GM12878 (cell line): ENCODE data around the gene TMEM59. TPM values are rescaled to one million over a fixed set of nuclear protein-coding genes. Genes with fewer than 3 reads are reported as not detected.
"Not testable (repeated sequence)": the region's sequence is repeated elsewhere in the genome, so short reads cannot be mapped to it uniquely, and the experiment has no call there.

Source experiments
- ATAC-seq: fragments of 200-7000 bp; cut with Tn5 transposase; 3 replicates; pipeline ENCODE4 v1.9.1; 2020; ENCODE audit warnings: mild to moderate bottlenecking, moderate library complexity
- BruUV-seq: library from RNA; stranded (reverse); fragments of 400-500 nt; replicated peaks from 2 replicates; lab custom pipeline; 2021; lab: Mats Ljungman, UMichigan
- CTCF ChIA-PET: fragments of 300-600 bp; sonication (Branson Sonifier 250); formaldehyde crosslinking; extraction: SDS; loops from one replicate; lab custom pipeline; 2021; ENCODE audit warnings: inconsistent platforms; lab: Yijun Ruan, JAX
- POLR2A ChIA-PET: fragments of 350-600 bp; formaldehyde crosslinking; extraction: SDS; loops from one replicate; lab custom pipeline; 2021; ENCODE audit warnings: inconsistent platforms; lab: Charles Lee
- RAD21 ChIA-PET: fragments of 300-600 bp; sonication (Branson Sonifier 250); formaldehyde crosslinking; loops from one replicate; lab custom pipeline; 2023; ENCODE audit warnings: antibody characterized with exemption; ENCODE audit not compliant: unreplicated experiment; lab: Charles Lee
- SMC1A ChIA-PET: fragments of 300-600 bp; sonication (Branson Sonifier 250); formaldehyde crosslinking; loops from one replicate; lab custom pipeline; 2023; ENCODE audit not compliant: unreplicated experiment, uncharacterized antibody; lab: Charles Lee
- DNase-seq: peaks from one replicate; pipeline ENCODE4 v3.0.0-alpha.2; 2011; ENCODE audit warnings: low read depth, low spot score
- FAIRE-seq: peaks from 3 replicates; lab custom pipeline; 2011; peaks lifted over from hg19 to GRCh38; lab: Jason Lieb, UNC
- H2AFZ ChIP-seq: 2 replicates; pipeline ENCODE4 v1.6.0; 2011; ENCODE audit warnings: low read depth, low read length, control low read depth; ENCODE audit not compliant: control insufficient read depth
- H3K27ac ChIP-seq: 2 replicates; pipeline ENCODE4 v1.5.1; 2011; ENCODE audit warnings: control low read depth; ENCODE audit not compliant: control insufficient read depth, insufficient read depth
- H3K27me3 ChIP-seq, 2 experiments: replicated peaks in 1 of 2; 2 replicates each; pipeline versions ENCODE4 v1.6.0 to v1.6.1; 2011; ENCODE audit warnings: low read length in 1 of 2; ENCODE audit not compliant: control insufficient read depth in 2 of 2, insufficient read depth in 2 of 2
- H3K36me3 ChIP-seq, 2 experiments: 2 replicates each; pipeline ENCODE4 v1.5.1; 2011; ENCODE audit warnings: low read length in 1 of 2; ENCODE audit not compliant: control insufficient read depth in 2 of 2, insufficient read depth in 2 of 2
- H3K4me1 ChIP-seq: 2 replicates; pipeline ENCODE4 v1.6.1; 2011; ENCODE audit warnings: mild to moderate bottlenecking, low read length, moderate library complexity, mixed read lengths; ENCODE audit not compliant: control insufficient read depth, insufficient read depth
- H3K4me2 ChIP-seq: 2 replicates; pipeline ENCODE4 v1.6.0; 2011; ENCODE audit warnings: control low read depth; ENCODE audit not compliant: control insufficient read depth, insufficient read depth
- H3K4me3 ChIP-seq: fragments of 200-600 bp; sonication (generic); 2 replicates; pipeline ENCODE4 v1.5.1; 2016
- H3K79me2 ChIP-seq: 2 replicates; pipeline ENCODE4 v1.6.0; 2011; ENCODE audit warnings: low read length; ENCODE audit not compliant: control insufficient read depth, insufficient read depth
- H3K9ac ChIP-seq: 2 replicates; pipeline ENCODE4 v1.8.0; 2011; ENCODE audit warnings: low read length, control low read depth, mixed read lengths; ENCODE audit not compliant: control insufficient read depth, insufficient read depth
- H3K9me3 ChIP-seq: replicated peaks from 3 replicates; pipeline ENCODE4 v1.5.1; 2011; ENCODE audit warnings: mild to moderate bottlenecking, low read length; ENCODE audit not compliant: control insufficient read depth, insufficient read depth
- H4K20me1 ChIP-seq: 2 replicates; pipeline ENCODE4 v1.6.0; 2011; ENCODE audit not compliant: control insufficient read depth, insufficient read depth
- CHD2 ChIP-seq: IDR thresholded peaks from 2 replicates; pipeline ENCODE4 v1.6.1; 2011; ENCODE audit warnings: low read depth, low read length, improper control_type of control experiment, borderline replicate concordance
- USF2 ChIP-seq: IDR thresholded peaks from 2 replicates; pipeline ENCODE4 v1.6.1; 2011; ENCODE audit warnings: low read depth, low read length, improper control_type of control experiment, borderline replicate concordance
- WGBS: methylation state at CpG from one replicate; pipeline ENCODE4 v1.1.6; 2016; ENCODE audit warnings: low lambda C conversion rate; ENCODE audit not compliant: insufficient replicate concordance, insufficient coverage; ENCODE audit errors: missing lambda C conversion rate; 5-methylcytosine and 5-hydroxymethylcytosine counted together
- in situ Hi-C: fragments of 300-500 bp; cut with MboI; formaldehyde crosslinking; loops from 9 replicates; pipeline ENCODE4 v1.14.3; 2018; ENCODE audit warnings: mixed read lengths
- intact Hi-C: fragments of 100-400 bp; cut with micrococcal nuclease; formaldehyde crosslinking; loops from one replicate; pipeline ENCODE4 v1.14.2; 2022; ENCODE audit not compliant: unreplicated experiment
- polyA plus RNA-seq, 11 experiments: library from polyadenylated mRNA; depleted of rRNA in 4 of 11; unstranded in 6 of 11; stranded (reverse) in 5 of 11; fragments of >200 nt; fragmentation: Nextera tagmentation in 4 of 11; fragmentation: Illumina TruSeq in 1 of 11; extraction: Ambion mirVana in 4 of 11; extraction: Trizol in 1 of 11; gene quantifications; 1 replicate in 1 of 11; 2 replicates in 10 of 11; pipeline versions ENCODE4 v1.2.1 to v1.2.3, GENCODE V29; 2011 to 2016; ENCODE audit warnings: inconsistent platforms in 2 of 11, missing spikeins in 2 of 11, low read depth in 1 of 11
- total RNA-seq, 4 experiments: library from RNA; depleted of rRNA in 3 of 4; stranded (reverse); fragments of >200 nt in 3 of 4; fragmentation: Illumina TruSeq in 1 of 4; extraction: Trizol in 1 of 4; gene quantifications; 2 replicates each; pipeline versions ENCODE4 v1.2.1 to v1.2.3, GENCODE V29; 2013 to 2021
- TF ChIP-seq, protein P1 (sequence below): fragments of 450-650 bp; IDR thresholded peaks from 2 replicates; pipeline ENCODE4 v1.6.1; 2017; ENCODE audit warnings: antibody characterized with exemption, mild to moderate bottlenecking, moderate library complexity

Gene TMEM59
- total and polyA plus RNA-seq, 10 of the 15 experiments (the other 5 are each of a cell fraction or from before 2014, with no cell fraction given) = 69.9 to 273 (median 111) TPM

GRCh38 chr1:54052431-54052933 lies 522 bp downstream of the TMEM59 start (continued):
- no peak for TF ChIP-seq USF2
- TF ChIP-seq CHD2 = no peak

DNA sequence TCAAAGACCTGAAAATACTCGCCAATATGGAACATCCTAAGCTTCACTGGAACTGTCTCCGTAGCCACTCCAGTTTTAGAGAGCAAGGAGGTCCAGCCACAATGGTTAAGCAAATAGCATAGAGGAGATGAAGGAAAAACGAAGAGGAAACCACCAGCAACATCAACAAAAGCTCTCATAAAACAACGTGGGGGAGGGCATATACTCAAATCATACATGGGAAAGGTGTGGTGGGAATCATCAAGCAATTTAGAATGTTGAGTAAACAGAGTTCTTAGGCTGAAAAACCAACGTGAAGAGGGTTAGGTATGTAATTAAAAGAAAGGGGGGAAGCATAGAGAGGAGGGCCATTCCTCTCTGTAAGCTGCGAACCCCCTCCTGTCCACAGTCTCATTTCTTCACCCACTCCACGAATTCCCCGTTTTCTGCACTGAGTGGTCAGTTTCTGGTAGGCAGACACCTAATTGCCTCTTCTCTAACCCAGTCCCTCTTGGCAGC lies 1.0 kb downstream of the TMEM59 start:
- ChIA-PET POLR2A (interaction anchor here (0.9 to 4.7 kb wide), 4 partner anchors 107 to 833 kb away, joined by 3 to 32 read pairs (median 8); partner anchors contain the start of genes IFT25, LRRC42 and NDC1), CTCF (interaction anchor here (0.8 to 5.4 kb wide), 9 partner anchors 10 to 107 kb away, joined by 3 to 27 read pairs (median 3); partner anchors contain the start of gene IFT25), RAD21 (interaction anchor here (0.9 to 2.0 kb wide), 4 partner anchors 8 to 106 kb away, joined by 3 to 10 read pairs (median 3); partner anchors contain the start of genes IFT25 and LRRC42), SMC1A (interaction anchor here (0.6 to 3.4 kb wide), 6 partner anchors 10 to 1005 kb away, joined by 3 to 8 read pairs (median 4); partner anchors contain the start of genes IFT25 and LRRC42)
- 0% methylated on average over 8 of the region's 8 CpGs for WGBS
- H2AFZ ChIP-seq = peak overlapping the region; percentile 94
- H3K27ac ChIP-seq = peak overlapping the region; percentile 88
- H3K9me3 ChIP-seq = no peaks in the 10 kb centered on the region
- FAIRE-seq (no peak), DNase-seq (no peak), ATAC-seq (no peak)
- BruUV-seq = no TSS peak
- H4K20me1 ChIP-seq = no peaks in the 10 kb centered on the region
- peak overlapping the region; percentile 93 for H3K9ac ChIP-seq
- H3K4me2 ChIP-seq = peak overlapping the region; percentile 43
- H3K27me3 ChIP-seq = no peaks in the 10 kb centered on the region
- in situ Hi-C loops = loop anchor here (25.0 kb wide), 1 partner anchor 190 kb away; no protein-coding TSS in a partner anchor
- peaks cover 15% of the 10 kb centered on the region for H3K4me1 ChIP-seq
- H3K36me3 ChIP-seq = no peaks in the 10 kb centered on the region; a peak in 1 of 4 replicates
- peak overlapping the region; percentile 92 for H3K4me3 ChIP-seq
- TF ChIP-seq, protein P1, sequence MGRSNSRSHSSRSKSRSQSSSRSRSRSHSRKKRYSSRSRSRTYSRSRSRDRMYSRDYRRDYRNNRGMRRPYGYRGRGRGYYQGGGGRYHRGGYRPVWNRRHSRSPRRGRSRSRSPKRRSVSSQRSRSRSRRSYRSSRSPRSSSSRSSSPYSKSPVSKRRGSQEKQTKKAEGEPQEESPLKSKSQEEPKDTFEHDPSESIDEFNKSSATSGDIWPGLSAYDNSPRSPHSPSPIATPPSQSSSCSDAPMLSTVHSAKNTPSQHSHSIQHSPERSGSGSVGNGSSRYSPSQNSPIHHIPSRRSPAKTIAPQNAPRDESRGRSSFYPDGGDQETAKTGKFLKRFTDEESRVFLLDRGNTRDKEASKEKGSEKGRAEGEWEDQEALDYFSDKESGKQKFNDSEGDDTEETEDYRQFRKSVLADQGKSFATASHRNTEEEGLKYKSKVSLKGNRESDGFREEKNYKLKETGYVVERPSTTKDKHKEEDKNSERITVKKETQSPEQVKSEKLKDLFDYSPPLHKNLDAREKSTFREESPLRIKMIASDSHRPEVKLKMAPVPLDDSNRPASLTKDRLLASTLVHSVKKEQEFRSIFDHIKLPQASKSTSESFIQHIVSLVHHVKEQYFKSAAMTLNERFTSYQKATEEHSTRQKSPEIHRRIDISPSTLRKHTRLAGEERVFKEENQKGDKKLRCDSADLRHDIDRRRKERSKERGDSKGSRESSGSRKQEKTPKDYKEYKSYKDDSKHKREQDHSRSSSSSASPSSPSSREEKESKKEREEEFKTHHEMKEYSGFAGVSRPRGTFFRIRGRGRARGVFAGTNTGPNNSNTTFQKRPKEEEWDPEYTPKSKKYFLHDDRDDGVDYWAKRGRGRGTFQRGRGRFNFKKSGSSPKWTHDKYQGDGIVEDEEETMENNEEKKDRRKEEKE = no peak
- peaks cover 71% of the 10 kb centered on the region for H3K79me2 ChIP-seq
- intact Hi-C loops = loop anchor here (2.0 to 10.0 kb wide), 6 partner anchors 105 to 750 kb away; partner anchors contain the start of genes LRRC42, NDC1, SSBP3 and TTC22

DNA sequence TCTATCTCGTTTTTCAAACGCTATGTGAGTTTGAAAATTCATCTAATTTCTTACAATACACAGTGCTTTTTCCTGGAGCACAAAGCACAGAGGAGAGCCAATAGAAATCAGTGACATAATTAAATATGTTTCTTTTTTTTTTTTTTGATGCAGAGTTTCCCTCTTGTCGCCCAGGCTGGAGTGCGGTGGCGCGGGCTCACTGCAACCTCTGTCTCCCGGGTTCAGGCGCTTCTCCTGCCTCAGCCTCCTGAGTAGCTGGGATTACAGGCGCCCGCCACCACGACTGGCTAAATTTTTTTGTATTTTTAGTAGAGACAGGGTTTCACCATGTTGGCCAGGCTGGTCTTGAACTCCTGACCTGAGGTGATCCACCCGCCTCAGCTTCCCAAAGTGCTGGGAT lies 2.6 kb downstream of the TMEM59 start:
- H3K9ac ChIP-seq, H3K4me3 ChIP-seq, H3K9me3 ChIP-seq, H3K27me3 ChIP-seq, H4K20me1 ChIP-seq, BruUV-seq, ATAC-seq, CTCF ChIA-PET, FAIRE-seq, H3K4me2 ChIP-seq, RAD21 ChIA-PET, H2AFZ ChIP-seq, H3K36me3 ChIP-seq, H3K27ac ChIP-seq, DNase-seq: not testable (repeated sequence)
- in situ Hi-C loops = loop anchor here (25.0 kb wide), 1 partner anchor 188 kb away; no protein-coding TSS in a partner anchor
- SMC1A ChIA-PET = interaction anchor here (1.4 to 3.4 kb wide), 2 partner anchors 31 to 105 kb away, joined by 4 to 8 read pairs; partner anchors contain the start of genes IFT25 and LRRC42
- POLR2A ChIA-PET = interaction anchor here (0.5 to 4.7 kb wide), 2 partner anchors 105 to 309 kb away, joined by 5 to 32 read pairs; partner anchors contain the start of genes IFT25 and LRRC42
- WGBS = over 99% methylated on average over 7 of the region's 12 CpGs
- peaks cover 80% of the 10 kb centered on the region for H3K79me2 ChIP-seq
- intact Hi-C loops = loop anchor here (5.0 to 10.0 kb wide), 4 partner anchors 163 to 752 kb away; partner anchors contain the start of genes NDC1, TTC22 and YIPF1
- H3K4me1 ChIP-seq = peaks cover 18% of the 10 kb centered on the region
